Erythroblast (primary cell): Measurements from ENCODE around the gene NHS.

Experiments
- GATA1 ChIP-seq: IDR thresholded peaks from 2 replicates; pipeline ENCODE4 v1.6.1; 2011; ENCODE audit warnings: low read depth, mild to moderate bottlenecking, control low read depth, low read length, moderate library complexity
- POLR2A ChIP-seq: IDR thresholded peaks from 2 replicates; pipeline ENCODE4 v1.6.1; 2011; ENCODE audit warnings: mild to moderate bottlenecking, low read length

DNA sequence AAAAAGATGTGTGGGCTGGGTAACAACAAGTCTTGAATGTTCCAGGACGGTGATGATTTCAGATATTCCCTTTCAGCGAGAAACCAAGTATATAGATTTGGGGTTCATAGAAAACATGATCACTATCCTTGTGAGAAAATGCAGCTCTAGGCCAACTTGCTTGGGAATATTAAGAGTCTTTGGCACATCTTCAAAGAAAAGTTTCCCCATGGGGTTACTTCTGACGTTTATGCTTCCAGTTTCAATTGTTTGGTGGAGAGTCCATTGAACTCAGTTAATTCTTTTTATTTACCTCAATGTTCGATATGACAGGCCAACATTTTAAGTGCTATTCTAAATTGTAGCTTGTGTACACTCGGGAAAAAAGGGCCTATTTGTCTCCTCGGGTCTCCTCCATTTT lies 126.7 kb downstream of the NHS start:
- TF ChIP-seq POLR2A (no peak), GATA1 (no peak)
